ENCODE data around the gene PSEN1.

DNA sequence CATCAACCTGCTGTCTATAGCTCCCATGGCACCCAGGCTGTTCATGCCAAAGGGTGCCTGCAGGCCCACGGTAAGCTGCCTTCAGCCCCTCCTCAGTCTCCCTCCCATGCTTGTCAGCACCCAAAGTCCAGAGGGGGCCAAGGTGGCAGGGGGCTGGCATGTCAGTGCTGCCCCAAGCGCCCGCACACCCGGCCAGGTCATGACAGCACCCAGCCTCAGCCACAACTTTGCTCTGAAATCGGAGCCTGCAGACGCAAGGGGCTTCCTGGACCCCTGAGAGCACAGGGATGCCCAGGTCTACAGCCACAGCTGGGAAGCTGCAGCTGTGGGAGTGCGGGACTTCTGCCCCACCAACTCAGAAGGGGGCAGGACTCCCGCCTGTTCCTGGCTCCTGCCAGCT is 72.5 kb downstream of the PSEN1 start:
- TF ChIP-seq POLR2A (IDR thresholded peaks at IDR 0.05; ENCODE audit: low read length) (no peak), GATA1 (IDR thresholded peaks at IDR 0.05; ENCODE audit: low read depth, low read length) (no peak)

All from erythroblast (primary cell).